Measurements from ENCODE around the gene ARPC5L.

ARPC5L gene

GRCh38 chr9:124868511-124869465 lies 6.9 kb downstream of the ARPC5L start:
- DNase-seq = peak; percentile 93

- DNase-seq = no peak
These were observed 7.6 kb downstream of the ARPC5L start for GRCh38 chr9:124869466-124869985.

GRCh38 chr9:124869986-124870560 lies 8.1 kb downstream of the ARPC5L start:
- peak; percentile 91 for DNase-seq

GRCh38 chr9:124870723-124871122 lies 8.8 kb downstream of the ARPC5L start:
- DNase-seq = no peak

- DNase-seq = no peak
These were observed 9.2 kb downstream of the ARPC5L start for GRCh38 chr9:124871156-124871561.

GRCh38 chr9:124873664-124874063 lies 11.7 kb downstream of the ARPC5L start:
- DNase-seq = peak; percentile 70

GRCh38 chr9:124875501-124875900 lies 13.6 kb downstream of the ARPC5L start:
- DNase-seq = no peak

- DNase-seq = no peak
These were observed 15.3 kb downstream of the ARPC5L start for GRCh38 chr9:124877021-124877782.

GRCh38 chr9:124878021-124878420 lies 16.1 kb downstream of the ARPC5L start:
- no peak for DNase-seq

- no peak for DNase-seq
These were observed 16.6 kb downstream of the ARPC5L start for GRCh38 chr9:124878518-124878917.

GRCh38 chr9:124879226-124879625 lies 17.3 kb downstream of the ARPC5L start:
- no peak for DNase-seq

- DNase-seq = no peak
These were observed 18.6 kb downstream of the ARPC5L start for GRCh38 chr9:124880501-124880900.

- DNase-seq = no peak
These were observed 19.3 kb downstream of the ARPC5L start for GRCh38 chr9:124881138-124881743.

- no peak for DNase-seq
These were observed 20.3 kb downstream of the ARPC5L start for GRCh38 chr9:124882231-124882630.

GRCh38 chr9:124884376-124884775 lies 22.4 kb downstream of the ARPC5L start:
- no peak for DNase-seq

GRCh38 chr9:124885551-124885950 lies 23.6 kb downstream of the ARPC5L start:
- DNase-seq = no peak

- no peak for DNase-seq
These were observed 24.5 kb downstream of the ARPC5L start for GRCh38 chr9:124886461-124886860.

- no peak for DNase-seq
These were observed 25.0 kb downstream of the ARPC5L start for GRCh38 chr9:124886866-124887492.

GRCh38 chr9:124887832-124888231 lies 25.9 kb downstream of the ARPC5L start:
- DNase-seq = no peak

- no peak for DNase-seq
These were observed 27.1 kb downstream of the ARPC5L start for GRCh38 chr9:124889006-124889405.

- no peak for DNase-seq
These were observed 28.2 kb downstream of the ARPC5L start for GRCh38 chr9:124890179-124890578.

GRCh38 chr9:124894035-124894740 lies 32.3 kb downstream of the ARPC5L start:
- DNase-seq = no peak

Data from CD4-positive, alpha-beta T cell treated with Interleukin-21 for 1 hour (primary cell).